Adrenal gland (tissue), 5 donors: ENCODE results near the gene KCNIP1.

ENCODE experiments used
- CTCF ChIP-seq, 6 experiments: fragments of 450-650 bp in 4 of 6; fragments of 200-600 bp in 2 of 6; sonication (generic) in 1 of 6; IDR thresholded peaks; 1 replicate in 5 of 6; 2 replicates in 1 of 6; pipeline versions ENCODE4 v1.5.1 to v1.8.0; 2016 to 2021; ENCODE audit warnings: antibody characterized with exemption in 6 of 6, mild to moderate bottlenecking in 2 of 6, moderate library complexity in 1 of 6
- POLR2A ChIP-seq, 2 donors: fragments of 450-650 bp; IDR thresholded peaks; one replicate each; pipeline ENCODE4 v1.6.1; 2017; ENCODE audit warnings: antibody characterized with exemption in 2 of 2, mild to moderate bottlenecking in 2 of 2, moderate library complexity in 1 of 2
- donor health status: DM: no; HTN: no; CAD: no.

- no peak for TF ChIP-seq CTCF (IDR thresholded peaks at IDR 0.05)
- TF ChIP-seq POLR2A (IDR thresholded peaks at IDR 0.05): no peak
Observed at GRCh38 chr5:170559296-170559695, 55.5 kb downstream of the KCNIP1 start.
